Myocyte (in vitro differentiated cells): Measurements from ENCODE around the gene TSPAN5. TPM values are rescaled to one million over a fixed set of nuclear protein-coding genes. Genes with fewer than 3 reads are reported as not detected.
"Not testable (repeated sequence)": the region's sequence is repeated elsewhere in the genome, so short reads cannot be mapped to it uniquely, and the experiment has no call there.

ENCODE experiments used
- DNase-seq: peaks from one replicate; pipeline ENCODE4 v3.0.0-alpha.2; 2012; ENCODE audit warnings: low read depth
- total RNA-seq: library from RNA; depleted of rRNA; stranded (reverse); fragments of >200 nt; gene quantifications from 2 replicates; pipeline ENCODE4 v1.2.3, GENCODE V29; 2014

TSPAN5 gene
- total RNA-seq, 1 donor from 2014 or later, result 14.1 TPM

DNA sequence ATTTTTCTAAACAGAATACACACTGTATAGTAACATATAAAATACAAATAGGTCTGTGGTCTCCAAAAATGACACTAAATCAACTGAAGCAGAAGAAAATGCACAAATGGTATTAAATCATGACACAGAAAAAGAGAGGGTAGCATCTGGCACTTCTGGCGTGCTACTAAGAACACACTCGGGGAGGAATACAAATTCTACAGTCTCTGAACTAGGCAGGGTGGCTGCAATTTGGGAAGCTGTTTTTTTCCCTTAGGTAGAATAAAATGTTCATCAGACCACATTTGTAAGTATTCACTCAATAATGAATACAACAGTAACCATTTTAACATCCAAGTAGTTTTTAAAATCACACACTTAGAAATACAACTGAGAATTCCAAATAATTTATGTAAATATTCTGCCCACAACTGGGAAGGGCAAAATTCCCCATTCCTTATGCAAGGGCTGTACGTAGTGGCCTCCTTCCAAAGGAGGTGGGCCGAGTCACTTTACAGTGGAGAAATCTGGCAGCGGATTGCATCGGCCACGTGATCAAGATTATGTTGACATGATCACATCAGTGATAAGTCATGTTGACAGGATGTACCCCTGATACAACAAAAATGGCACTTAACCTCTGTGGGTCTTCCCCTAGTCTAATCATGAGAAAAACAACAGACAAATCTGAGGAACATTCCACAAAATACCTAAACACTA is 101.1 kb downstream of the TSPAN5 start:
- no peak for DNase-seq

DNA sequence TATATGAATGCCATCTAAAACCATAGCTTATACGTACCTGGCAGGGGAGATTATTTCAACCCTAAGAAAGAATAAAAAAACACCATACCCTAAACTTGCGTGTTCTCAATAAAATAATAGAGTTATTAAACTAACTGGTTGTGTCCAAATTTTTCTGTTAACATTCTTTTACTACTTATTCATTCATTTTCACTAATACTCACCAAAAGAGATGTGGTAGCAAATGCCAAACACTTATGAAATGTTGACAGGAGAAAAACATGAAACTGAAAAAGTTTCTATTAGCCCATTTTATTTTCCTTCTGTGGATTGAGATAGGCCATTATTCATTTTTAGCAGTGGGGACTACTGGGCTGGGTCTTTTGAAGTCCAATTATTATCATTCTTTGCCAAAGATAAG is 102.0 kb downstream of the TSPAN5 start:
- no peak for DNase-seq

DNA sequence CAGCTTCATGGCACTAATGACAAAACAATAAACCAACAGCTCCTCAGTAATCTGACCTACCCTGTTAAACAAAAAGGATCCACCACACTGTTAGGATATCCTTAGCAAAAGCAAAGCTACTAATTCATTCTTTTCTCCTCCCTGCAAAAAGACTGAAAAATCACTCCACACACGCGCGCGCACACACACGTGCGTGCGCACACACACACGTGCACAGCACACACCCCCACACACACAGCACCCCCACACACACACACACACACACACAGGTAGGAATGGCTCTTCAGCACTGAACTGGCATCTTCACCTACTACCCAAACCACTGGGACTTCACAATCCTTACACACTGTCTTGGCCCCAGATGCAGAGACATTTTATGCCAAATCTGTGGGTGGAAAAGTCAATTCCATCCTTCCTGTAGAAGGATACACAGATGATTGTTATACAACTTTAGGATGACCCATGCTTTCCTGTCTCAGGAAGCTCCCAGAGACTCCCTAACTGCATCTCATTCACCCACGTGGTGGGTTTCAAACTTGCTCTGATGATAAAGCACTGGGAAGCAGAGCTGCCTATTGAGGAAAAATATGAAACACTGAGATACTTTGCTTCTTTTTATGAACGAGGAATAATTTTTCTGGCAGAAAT is 102.5 kb downstream of the TSPAN5 start:
- DNase-seq, result no peak

DNA sequence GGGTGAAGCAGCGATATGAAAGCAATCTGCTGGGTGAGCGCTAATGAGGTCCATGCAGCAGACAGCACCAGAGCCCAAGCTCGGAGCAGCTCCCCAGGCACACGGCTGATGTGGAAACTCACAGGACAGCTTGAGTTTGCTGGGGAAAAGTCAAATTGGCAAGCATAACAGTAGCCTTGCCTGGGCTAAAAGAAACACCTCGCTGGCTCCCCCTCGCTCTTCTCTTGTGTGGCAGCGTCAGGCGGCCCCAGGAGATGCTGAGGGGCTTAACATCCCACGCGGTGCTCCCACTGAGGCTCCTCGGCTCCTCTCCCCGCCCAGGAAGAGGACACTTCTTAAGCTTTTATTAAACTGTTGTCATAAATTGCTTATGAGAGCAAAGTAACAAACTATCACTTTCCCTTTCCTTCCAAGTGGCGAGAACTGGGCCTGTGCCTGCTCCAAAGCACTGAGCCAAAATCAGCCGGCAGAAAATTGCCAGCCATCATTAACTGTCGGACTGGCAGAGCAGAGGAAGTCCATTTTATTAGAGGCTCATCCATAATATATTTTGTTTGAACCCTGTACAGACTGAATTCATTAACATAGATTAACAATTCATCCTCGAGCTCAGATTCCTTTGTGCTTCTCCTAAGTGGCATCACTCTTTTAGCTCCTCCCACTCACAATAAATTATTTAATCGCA is 111.4 kb downstream of the TSPAN5 start:
- no peak for DNase-seq

DNA sequence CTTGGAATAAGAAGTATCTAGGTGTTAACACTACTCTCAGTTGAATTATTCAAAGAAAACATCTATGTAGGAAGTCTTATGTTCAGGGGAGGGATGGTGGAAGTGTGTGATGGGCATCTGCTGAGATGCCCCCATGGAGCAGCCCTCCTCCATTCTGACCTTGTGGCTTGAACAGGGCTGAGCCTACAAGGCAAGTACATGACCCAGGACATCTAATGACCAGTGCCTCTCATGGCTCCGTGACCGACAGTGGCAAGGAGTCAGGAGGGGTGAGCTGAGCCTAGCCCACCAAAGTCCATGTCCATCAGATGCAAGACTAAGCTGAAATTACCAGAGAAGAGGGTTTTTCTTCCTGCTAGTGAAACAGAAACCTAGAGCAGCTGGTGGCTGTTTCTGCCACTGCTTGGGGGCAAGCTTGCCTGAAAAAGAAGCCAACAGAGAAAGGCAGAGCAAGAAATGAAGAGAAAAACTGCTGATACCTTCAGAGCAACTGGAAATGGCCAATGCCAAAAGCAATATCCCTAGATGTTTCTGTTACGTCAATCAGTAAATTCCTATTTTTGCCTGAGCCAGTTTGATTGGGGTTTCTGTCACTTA is 113.5 kb downstream of the TSPAN5 start:
- no peak for DNase-seq

DNA sequence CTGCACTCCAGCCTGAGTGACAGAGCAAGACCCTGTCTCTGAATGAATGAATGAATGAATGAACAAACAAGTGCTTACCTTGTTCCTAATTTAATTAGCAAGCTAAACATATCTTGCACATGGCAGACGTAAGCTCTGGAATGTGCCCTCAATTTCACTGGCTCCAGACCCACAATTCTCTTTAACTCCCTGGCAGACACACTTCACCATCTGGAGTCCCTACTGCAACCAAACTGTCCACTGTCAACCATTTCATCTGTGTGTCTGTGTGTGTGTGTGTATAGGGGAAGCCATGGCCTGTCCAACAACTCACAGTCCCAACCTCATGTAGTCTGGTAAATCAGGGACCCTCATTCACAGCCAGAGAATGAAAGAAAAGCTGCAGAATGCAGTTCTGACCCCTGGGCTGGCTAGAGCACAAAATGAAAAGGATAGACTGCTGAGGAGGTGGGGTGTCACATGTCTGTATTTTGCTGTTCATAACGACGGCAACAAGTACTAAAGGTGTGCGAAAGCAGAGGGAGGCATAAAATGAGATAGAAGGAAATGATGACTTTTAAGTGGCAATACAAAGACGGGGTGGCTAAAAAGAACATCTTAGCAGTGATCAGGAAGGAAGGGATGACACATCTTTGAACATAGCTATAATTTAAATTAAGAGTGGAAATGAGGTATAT is 114.1 kb downstream of the TSPAN5 start:
- DNase-seq, result no peak

DNA sequence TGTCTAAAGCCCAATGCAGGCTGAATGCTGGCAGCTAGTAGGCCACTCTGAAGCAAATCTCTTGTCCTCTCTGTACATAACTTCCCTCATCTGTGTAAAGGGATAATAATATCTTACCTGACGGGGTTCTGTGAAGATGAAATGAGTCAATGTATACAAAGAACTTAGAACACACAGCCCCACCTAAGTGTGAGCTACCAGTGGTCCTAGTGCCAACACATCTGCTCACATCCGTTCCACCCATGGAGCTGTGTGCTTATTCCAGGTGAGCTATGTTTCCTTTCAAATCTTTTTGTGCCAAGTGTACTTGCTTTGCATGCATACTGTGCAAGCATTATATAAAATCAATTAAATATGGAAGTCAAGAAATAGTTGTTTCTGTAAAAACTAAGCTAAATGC is 116.4 kb downstream of the TSPAN5 start:
- no peak for DNase-seq

DNA sequence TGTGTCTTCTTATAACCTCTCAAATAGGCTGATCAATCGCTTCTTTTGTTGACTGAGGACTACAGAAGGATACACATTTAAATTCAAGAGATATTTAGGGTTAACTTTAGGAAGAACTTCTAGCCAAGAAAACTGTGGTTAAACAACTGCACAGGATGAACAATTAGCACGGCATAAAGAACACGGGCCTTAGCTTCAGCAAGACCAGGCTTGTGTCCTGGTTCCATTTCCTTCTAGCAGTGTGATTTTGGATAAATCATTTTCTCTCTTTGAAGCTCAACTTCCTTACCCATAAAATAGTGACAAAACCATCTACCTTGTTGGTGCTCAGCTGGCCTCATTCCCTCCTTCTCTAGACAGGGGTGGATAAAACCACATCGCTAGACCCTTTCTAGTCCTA is 117.6 kb downstream of the TSPAN5 start:
- no peak for DNase-seq

DNA sequence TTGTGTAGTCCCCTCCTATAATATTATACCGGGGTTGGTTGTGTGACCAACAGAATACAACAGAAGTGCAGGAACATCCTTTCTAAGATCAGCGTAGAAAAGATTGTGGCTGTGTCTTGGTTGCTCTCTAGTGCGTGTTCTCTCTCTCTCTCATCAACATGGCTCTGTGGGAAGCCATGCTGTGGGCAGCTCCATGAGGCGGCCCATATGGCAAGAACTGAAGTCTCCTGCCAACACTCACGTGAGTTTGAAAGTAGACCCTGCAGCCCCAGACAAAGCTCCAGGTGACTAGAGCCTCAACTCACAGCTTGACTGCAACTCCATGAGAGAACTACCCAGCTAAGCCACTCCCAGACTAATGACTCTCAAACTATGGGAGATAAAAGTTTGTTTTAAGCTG is 118.7 kb downstream of the TSPAN5 start:
- DNase-seq, result no peak

DNA sequence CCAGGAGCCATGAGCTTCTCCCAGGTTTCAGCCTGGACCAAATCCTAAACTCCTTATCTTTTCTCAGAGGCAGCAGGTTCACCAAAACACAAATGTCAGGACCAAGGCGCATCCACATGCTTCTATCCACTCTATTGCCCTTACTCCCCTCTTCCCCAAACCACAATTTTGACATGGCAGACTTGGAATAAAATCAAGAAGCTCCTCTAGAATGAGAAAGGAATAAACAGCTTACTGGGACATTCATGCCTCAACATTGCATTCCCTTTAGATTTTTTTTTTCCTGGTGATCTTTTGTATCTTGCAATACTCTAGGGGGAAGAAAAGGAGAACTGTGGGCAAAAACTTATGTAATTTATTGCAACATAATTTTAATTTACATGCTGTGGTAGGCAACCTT is 119.1 kb downstream of the TSPAN5 start:
- no peak for DNase-seq

DNA sequence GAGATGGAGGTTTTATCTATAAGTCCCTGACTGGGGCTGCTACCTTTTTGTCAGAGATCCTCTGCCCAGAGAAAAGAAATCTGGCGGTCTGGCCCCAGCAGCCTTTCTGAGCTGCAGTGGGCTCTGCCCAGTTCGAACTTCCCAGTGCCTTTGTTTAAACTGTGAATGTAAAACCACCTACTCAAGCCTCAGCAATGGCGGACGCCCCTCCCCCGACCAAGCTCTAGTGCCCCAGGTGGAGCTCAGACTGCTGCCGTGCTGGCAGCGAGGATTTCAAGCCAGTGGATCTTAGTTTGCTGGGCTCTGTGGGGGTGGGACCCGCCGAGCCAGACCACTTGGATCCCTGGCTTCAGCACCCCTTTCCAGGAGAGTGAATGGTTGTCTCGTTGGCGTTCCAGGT is 121.8 kb downstream of the TSPAN5 start:
- no peak for DNase-seq

DNA sequence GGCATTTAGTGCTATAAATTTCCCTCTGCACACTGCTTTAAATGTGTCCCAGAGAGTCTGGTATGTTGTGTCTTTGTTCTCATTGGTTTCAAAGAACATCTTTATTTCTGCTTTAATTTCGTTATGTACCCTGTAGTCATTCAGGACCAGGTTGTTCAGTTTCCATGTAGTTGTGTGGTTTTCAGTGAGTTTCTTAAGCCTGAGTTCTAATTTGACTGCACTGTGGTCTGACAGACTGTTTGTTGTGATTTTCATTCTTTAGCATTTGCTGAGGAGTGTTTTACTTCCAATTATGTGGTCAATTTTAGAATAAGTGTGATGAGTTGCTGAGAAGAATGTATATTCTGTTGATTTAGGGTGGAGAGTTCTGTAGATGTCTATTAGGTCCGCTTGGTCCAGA is 124.3 kb downstream of the TSPAN5 start:
- not testable (repeated sequence) for DNase-seq

DNA sequence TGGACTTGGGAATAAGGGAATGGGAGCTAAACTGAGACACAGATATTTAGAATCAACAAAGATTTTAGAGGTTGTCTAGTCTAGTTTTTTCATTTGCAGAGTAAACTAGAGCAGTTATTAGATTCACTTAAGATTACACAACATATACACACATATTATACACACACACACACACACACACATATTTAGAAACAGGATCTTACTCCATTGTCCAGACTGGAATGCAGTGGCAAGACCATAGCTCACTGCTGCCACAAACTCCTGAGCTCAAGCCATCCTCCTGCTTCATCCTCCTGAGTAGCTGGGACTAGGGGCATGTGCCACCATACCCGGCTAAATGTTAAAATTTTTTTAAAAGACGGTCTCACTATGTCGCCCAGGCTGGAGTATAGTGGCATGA is 127.8 kb downstream of the TSPAN5 start:
- no peak for DNase-seq

DNA sequence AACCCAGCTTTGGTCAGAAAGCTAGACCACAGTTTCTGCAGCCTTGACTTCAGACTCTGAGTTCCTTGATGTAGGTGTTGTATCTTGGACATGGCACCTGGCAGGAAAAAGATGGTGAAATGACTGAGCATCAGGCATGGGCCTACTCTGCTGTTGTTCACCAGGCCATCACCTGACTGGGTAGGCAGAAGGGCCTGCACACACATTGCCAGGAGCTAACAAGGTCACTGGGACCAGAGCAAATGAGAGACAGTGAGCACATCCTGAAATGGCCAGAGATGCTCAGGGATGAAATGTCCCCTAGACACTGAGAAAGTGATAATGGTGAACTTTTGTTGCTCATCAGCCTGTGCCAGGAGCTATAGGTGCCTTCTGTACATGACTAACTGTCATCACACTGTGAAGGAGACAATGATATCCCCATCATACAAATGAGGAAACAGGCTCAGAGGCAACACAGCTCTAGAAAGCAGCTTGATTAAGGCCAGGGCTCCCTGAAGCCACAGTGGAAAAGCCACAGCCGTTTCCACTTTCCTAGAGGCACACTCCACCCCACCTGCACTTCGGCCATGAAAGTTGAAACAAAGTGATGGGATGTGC is 128.3 kb downstream of the TSPAN5 start:
- no peak for DNase-seq

DNA sequence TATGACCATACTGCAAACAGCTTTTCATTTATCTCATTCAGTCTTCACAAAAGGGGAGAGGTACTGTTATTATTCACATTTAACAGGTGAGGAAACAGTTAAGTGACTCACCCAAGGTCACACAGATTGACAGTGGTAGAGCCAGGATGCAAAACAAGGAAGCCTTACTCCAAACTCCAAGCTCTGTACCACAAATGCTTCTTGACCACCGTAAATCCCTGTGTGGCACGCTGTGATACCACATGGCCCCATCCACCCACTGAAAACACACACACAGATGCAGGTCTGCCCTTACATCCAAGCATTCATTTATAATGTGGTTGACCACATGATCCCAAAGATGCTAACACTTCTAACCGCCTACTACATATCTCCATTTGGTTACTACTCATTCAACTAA is 129.5 kb downstream of the TSPAN5 start:
- DNase-seq, result peak; percentile 96

DNA sequence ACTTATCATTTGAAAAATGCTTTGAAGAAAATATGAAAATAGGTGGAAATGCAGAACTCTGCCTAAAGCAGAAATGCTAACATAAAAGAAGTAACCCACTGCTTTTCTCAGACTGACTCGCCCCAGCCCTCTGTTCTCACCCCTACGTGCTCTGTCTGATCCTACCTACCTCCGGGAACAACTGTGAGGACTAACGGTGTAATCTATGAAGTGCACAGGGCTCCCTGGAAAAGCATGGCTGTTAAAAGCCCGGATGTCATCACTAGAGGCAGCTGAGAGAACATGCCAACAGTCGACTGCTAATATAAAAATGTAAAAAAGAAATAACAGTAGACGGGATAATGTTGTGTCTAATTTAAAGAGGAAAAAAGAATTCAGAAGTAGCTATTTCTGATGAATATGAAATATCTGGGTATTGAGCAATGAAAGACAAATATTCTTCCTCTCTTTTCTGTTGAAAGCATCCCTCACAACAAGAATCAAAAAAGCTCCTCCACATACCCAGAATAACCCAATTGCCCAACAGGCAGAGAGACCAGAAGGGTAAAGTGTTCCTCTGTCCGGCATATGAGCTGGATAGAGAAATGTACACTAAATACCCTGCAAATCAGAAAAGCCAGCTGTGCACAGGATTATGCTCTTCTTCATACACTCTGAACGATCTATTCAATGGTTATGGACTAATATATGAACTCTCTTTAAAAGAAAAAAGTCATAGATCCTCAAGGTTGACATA is 130.7 kb downstream of the TSPAN5 start:
- DNase-seq, result no peak

DNA sequence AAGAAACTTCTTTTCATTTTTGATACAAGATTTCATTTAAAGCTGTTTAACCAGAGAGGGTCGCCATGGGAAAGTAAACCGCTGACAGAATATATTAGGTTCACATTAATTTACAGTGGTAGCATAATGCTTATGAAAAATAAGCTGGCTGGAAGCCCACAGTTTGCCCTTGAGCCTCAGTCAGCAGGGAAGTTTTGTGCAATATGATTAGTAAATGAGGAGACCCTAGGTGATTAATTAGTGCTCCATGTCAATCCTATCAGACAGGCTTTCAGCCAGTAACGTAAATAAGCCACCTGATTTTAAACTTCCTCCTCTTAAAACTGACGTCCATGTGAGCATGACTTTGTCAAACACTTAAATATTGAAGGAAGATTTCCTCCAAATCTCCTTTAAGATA is 134.2 kb downstream of the TSPAN5 start:
- no peak for DNase-seq

DNA sequence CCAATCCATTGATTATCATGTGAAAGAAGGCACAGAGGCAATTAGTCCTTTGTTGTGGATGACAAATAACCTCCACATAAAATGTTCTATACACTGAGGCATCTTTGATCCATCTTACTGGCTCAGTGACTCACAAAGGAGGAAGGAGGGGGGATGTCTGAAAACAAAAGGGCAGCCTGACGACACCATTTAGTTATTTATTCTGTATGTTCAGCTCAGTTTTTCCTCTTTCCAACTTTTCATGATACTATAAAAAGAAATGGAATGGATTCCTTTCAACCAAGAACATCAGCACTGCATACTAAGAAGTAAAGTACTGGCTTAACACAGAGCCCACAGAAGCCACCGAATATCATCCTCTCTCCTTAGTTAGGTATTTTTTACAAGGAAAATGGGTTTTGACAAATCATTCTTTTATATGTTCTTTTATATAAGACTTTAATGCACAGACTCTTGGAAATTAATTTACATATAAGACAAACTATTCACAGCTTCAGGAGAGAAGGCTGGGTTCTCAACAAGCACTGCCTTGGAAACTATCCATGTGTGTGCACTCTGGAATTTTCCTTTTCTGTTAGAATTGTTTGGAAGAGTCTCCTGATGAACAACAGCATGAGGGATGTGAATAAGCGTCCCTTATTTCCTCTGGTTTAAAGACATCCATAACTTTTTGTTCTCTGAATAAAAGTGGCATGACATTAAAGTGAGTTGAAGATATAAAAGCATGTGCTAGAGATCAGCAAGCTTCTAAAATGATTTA is 135.6 kb downstream of the TSPAN5 start:
- DNase-seq, result peak; percentile 22

DNA sequence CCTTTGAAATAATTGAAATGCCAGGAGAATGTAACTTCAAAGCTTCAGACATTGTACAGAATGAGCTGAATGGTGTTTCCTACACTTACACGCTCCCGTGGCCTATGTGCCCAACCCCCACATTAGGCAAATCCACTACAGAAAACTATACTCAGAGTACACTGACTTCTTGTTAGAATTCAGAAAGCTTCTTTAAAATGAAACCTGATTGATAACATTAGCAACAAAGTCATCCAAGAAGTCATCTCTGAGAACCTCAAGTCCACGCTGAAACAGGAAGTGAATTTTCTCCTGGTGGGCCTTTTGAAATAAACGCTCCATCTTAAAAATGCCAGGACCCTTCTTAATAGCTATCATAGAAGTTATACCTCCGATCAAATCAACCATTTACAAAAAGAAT is 136.3 kb downstream of the TSPAN5 start:
- DNase-seq, result no peak

DNA sequence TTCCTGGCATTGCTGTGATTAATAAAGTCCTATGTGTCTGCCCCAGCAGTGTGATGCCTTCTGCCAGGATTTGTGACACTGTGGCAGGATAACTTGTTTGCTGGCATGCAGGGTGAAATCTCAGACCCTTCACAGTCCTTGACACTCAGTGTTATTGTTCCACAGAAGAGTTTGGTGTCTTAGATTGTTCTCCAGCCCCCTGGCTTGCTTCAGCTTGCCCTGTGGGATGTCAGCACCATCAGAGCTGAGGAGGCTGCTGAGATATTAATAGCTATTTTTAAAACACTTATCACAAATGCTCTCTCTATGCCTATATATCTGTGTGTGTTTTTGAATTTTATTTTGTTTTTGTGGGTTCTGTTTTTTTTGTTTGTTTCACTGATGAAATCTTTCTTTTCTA is 136.9 kb downstream of the TSPAN5 start:
- DNase-seq, result no peak
